Cardiac fibroblast (primary cell): ENCODE data around the gene LRBA.

Experiments used
- DNase-seq, 2 donors: peaks; one replicate each; pipeline versions ENCODE4 v3.0.0 to v3.0.0-alpha.2; 2010; ENCODE audit warnings: low read depth in 2 of 2
- H3K4me3 ChIP-seq, 2 donors: replicated peaks in 1 of 2; 1 replicate in 1 of 2; 2 replicates in 1 of 2; pipeline ENCODE4 v1.5.1; 2011; ENCODE audit warnings: low read depth in 2 of 2, low read length in 2 of 2, mild to moderate bottlenecking in 2 of 2, moderate library complexity in 1 of 2
- TF ChIP-seq, protein P1 (sequence below): IDR thresholded peaks from one replicate; pipeline ENCODE4 v1.5.1; 2011; ENCODE audit warnings: low read depth, mild to moderate bottlenecking, low read length, inconsistent platforms

Gene LRBA

DNA sequence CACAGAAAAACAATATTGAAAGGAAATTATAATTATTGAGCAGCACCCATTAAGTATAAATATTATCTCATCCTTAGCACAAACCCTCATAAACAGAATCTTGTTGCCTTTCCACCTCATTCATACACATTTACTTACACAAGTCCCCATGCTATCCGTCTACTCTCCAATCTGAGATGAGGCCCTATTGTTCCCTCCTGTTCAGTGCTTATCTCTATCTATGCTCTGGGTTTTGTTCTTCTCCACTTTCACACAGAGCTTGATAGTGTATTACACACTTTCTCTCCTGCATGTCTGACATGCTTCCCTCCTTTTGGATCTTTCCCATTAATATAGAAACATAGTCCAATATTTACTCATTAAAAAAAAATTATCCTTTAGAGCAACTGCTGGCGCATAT, 671.3 kb downstream of the LRBA start:
- TF ChIP-seq, protein P1, sequence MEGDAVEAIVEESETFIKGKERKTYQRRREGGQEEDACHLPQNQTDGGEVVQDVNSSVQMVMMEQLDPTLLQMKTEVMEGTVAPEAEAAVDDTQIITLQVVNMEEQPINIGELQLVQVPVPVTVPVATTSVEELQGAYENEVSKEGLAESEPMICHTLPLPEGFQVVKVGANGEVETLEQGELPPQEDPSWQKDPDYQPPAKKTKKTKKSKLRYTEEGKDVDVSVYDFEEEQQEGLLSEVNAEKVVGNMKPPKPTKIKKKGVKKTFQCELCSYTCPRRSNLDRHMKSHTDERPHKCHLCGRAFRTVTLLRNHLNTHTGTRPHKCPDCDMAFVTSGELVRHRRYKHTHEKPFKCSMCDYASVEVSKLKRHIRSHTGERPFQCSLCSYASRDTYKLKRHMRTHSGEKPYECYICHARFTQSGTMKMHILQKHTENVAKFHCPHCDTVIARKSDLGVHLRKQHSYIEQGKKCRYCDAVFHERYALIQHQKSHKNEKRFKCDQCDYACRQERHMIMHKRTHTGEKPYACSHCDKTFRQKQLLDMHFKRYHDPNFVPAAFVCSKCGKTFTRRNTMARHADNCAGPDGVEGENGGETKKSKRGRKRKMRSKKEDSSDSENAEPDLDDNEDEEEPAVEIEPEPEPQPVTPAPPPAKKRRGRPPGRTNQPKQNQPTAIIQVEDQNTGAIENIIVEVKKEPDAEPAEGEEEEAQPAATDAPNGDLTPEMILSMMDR: no peak
- H3K4me3 ChIP-seq: no peak overlapping the region
- DNase-seq: no peak

DNA sequence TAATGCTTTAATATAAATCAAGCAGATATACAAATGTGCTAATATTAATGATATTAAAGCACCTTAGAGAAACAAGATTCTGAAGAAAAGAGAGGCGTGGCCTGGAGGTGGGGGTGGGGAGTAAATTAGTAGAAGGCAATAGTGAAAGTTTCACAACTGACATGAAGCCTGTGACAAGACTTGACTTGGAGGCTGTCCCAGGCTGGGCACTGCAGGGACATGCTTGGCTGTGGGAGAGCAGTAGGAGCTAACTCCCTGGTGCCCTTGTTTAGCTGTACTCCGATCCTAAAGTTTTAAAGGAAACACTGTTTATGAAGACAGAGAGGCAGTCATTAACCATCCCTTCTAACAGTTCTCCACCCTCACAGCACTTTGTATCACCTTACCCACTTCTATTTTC, 672.1 kb downstream of the LRBA start:
- TF ChIP-seq, protein P1: no peak
- no peak for DNase-seq
- H3K4me3 ChIP-seq: no peak overlapping the region

DNA sequence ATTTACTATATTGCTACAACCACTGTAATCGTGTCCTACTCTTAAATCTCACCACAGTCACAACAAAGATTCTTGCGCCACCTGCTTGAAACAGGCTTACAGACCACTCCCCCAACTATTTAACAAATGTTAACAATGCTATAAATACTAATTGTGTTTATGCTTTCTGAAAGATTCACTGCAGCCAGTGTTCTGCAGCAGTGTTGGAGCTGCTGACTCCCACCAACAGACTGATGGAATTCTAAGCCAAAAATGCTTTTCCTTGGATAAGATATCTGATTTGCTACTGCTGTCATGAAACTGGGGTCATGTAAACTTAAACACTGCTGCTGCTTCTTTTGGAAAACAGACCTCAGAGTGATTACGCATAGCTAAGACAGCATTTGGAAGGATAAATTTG, 677.4 kb downstream of the LRBA start:
- DNase-seq: peak; percentile 9 to 43
- TF ChIP-seq, protein P1: no peak

DNA sequence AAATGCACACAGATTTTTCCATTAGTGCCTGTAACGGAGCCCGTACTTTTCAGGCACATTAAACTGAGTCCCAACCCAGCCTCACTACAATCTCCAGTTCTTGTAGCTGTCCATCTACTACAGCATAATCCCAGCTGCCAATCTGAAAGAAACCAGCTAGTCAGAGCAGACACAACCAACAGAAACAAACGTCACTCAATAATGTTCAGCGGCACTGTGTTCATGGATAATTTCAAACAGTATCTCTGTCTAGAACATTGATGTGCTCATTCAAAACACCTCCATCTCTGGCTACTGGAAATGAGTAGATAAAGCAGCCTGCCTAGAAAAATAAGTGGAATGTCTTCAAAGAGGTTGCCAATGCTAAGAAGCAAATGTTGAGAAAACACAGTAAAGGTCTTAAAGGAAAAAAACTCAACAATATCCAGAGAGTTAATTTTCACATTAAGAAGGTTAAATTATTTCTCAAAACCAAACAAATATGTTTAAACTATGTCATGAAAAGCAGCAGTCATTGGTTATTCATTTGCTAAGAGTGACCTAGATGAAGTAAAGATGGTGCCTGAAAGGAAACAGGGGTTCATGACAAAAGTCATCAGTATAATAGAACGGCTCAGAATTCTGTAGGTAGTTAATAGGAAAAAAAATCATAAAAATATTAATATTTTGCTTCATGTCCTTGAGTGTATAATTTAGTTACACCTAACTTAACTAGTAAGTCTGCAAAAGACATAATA, 678.2 kb downstream of the LRBA start:
- no peak overlapping the region for H3K4me3 ChIP-seq
- DNase-seq: no peak
- TF ChIP-seq, protein P1: no peak

More for the DNA sequence above, 677.4 kb downstream of the LRBA start:
- no peak overlapping the region for H3K4me3 ChIP-seq

DNA sequence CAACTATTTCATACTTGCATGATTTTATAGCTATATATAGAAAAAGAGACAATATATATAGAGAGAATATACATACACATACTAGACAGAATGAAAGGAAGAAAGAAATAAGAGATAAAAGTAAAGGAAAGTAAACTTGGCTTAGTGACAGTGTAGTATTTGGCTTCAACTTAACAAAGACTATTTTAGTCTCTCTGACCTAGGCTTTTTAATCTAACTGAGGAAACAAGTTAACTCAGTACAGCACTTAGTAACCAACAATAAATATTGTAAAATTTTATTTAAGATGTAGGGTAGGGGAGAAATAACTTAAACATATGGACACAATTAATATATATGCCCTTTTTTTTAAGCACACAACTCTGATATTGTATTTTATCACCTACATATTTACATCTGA, 682.1 kb downstream of the LRBA start:
- no peak for DNase-seq
- no peak overlapping the region for H3K4me3 ChIP-seq
- TF ChIP-seq, protein P1: no peak

DNA sequence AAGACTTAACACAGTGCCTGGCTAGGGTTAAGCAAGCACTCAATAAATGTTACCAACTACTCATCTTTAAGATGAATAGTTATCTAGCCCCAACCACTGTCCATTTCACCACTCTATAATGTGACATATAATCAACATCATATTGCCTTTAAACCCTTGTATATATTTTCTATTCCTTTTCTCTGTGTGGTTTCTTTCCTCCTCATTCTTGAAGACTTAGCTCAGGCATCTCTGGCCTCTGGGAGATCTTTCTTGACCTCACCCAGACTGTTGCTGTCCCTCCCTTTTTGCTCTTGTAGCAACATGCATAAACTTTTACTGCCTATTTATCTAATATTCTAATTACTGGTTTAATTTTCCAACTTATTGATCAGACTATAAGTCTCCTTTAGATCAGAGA, 683.0 kb downstream of the LRBA start:
- DNase-seq: no peak
- H3K4me3 ChIP-seq: no peak overlapping the region
- TF ChIP-seq, protein P1: no peak

DNA sequence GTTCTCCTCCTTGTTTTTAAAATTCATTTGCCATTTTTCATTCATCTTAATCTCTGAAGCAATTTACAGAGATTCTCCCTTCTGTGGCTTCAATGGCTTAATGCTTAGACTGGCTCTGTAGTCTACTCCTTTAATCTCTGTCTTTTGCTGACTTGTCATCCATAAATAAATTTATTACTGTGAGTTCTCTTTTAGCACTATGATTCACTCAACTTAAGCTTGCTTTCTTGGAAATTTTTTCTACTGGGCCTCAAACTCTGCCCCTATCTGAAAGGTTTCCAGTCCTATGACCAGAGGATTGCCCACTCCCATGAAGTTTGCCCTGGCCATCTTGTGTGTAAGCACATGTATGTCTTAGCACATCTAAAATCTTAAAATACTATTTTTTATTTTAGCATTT, 685.7 kb downstream of the LRBA start:
- DNase-seq: no peak
- TF ChIP-seq, protein P1: no peak
- H3K4me3 ChIP-seq: no peak overlapping the region
